Sigmoid colon (tissue), 4 donors: Measurements from ENCODE around the gene TRPM4.

ENCODE experiments used
- CTCF ChIP-seq, 4 experiments: fragments of 450-650 bp in 3 of 4; fragments of 200-600 bp in 1 of 4; IDR thresholded peaks; one replicate each; pipeline ENCODE4 v1.5.1; 2016 to 2019; ENCODE audit warnings: antibody characterized with exemption in 4 of 4, mild to moderate bottlenecking in 3 of 4, moderate library complexity in 2 of 4
- POLR2A ChIP-seq, 2 donors: fragments of 450-650 bp; IDR thresholded peaks; one replicate each; pipeline ENCODE4 v1.6.1; 2016; ENCODE audit warnings: antibody characterized with exemption in 2 of 2, mild to moderate bottlenecking in 2 of 2, moderate library complexity in 2 of 2
- POLR2AphosphoS5 ChIP-seq, 4 donors: sonication (generic); formaldehyde crosslinking; IDR thresholded peaks; one replicate each; pipeline ENCODE4 v1.6.1; 2017; ENCODE audit warnings: antibody characterized with exemption in 4 of 4

- TF ChIP-seq CTCF (IDR thresholded peaks at IDR 0.05): no peak
- TF ChIP-seq POLR2A (IDR thresholded peaks at IDR 0.05): no peak
- TF ChIP-seq POLR2AphosphoS5 (IDR thresholded peaks at IDR 0.05): no peak
Observed at GRCh38 chr19:49214701-49215100, 57.1 kb downstream of the TRPM4 start.
